Measurements from ENCODE around the gene TAL1.

The TAL1 gene

DNA sequence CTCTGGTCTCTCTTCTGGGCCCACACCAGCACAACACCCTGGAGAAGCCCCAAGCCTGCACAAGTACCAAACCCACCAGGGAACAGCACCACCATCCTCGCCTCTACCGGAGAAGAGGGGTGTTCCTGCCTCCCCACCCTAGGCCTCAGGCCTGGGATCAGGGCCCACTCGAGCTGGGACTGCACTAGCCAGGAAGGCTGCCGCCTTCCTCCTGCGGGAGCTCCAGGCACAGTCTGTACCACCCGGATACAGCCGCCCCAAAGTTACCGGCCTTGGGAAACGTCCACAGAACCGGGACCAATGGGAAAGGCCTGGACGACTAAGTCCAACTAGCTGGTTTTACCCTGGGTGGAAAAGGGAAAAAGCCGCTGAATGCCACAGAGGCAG lies 3.4 kb downstream of the TAL1 start:
- no peak for TF ChIP-seq ZFX (IDR thresholded peaks at IDR 0.05)
- TF ChIP-seq CTCF (conservative IDR thresholded peaks at IDR 0.05): no peak
- no peak overlapping the region for H3K27ac ChIP-seq

DNA sequence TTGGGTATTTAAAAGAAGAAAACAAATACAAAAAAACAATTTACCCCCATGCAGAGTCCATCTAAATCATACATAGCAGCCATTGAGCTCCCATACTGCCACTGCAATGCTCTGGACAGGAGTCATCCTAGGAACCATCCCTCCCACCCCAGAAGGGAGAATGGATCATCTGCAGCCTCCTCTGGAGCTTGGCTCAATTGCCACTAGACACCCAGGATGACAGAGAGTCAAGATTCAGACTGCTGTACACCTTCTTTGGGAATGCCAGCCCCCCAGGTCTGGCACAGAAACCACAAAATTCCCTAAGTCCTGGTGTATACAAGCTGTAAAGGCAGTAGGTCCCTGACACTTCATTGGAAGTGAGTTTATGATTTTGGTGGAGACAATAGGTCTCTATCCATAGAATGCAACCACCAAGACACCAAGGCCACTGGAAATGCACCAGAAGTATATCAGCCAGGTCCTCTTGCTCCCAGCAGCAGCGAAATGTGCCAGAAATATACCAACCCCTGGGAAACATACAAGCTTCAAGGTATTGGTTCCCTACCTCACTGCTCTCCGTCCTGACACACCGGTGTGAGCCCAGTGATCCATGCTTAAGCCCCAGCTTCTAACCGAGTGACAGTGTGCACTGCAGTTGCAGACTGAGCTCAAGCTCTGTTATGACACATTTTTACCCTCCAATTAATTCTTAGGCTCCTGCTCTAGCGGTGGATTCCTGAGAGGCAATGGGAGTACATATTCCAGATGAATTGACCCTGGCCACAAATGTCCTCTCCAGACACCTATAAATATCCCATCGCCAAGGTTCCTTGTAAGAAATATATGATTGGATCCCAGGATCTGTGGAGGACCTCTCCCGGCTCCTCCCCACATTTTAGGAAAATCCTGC lies 4.4 kb downstream of the TAL1 start:
- H3K27ac ChIP-seq: no peak overlapping the region
- TF ChIP-seq CTCF (conservative IDR thresholded peaks at IDR 0.05) (no peak), ZFX (IDR thresholded peaks at IDR 0.05) (no peak)

DNA sequence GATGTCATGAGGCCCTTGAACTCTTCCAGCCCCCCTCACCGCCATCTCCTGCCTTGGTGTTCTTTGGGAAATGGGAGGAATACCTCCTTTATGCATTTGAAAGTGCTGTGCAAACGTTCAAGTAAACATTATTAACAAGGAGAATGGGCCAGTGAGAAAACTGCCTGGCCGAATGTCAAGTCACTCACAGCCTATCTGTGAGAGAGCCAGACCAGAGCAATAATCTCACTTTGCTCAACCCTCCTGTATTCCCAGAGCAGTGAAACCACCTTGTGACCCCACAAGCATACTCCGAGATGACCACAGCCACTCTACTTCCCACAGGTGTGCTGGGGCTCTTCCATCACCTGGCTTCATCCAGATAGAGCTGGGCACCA lies 5.2 kb downstream of the TAL1 start:
- no peak overlapping the region for H3K27ac ChIP-seq
- no peak for TF ChIP-seq ZFX (IDR thresholded peaks at IDR 0.05)
- TF ChIP-seq CTCF (conservative IDR thresholded peaks at IDR 0.05): no peak

GRCh38 chr1:47226121-47226838 lies 5.7 kb downstream of the TAL1 start:
- no peak for TF ChIP-seq ZFX (IDR thresholded peaks at IDR 0.05)
- TF ChIP-seq CTCF (conservative IDR thresholded peaks at IDR 0.05): no peak
- no peak overlapping the region for H3K27ac ChIP-seq

DNA sequence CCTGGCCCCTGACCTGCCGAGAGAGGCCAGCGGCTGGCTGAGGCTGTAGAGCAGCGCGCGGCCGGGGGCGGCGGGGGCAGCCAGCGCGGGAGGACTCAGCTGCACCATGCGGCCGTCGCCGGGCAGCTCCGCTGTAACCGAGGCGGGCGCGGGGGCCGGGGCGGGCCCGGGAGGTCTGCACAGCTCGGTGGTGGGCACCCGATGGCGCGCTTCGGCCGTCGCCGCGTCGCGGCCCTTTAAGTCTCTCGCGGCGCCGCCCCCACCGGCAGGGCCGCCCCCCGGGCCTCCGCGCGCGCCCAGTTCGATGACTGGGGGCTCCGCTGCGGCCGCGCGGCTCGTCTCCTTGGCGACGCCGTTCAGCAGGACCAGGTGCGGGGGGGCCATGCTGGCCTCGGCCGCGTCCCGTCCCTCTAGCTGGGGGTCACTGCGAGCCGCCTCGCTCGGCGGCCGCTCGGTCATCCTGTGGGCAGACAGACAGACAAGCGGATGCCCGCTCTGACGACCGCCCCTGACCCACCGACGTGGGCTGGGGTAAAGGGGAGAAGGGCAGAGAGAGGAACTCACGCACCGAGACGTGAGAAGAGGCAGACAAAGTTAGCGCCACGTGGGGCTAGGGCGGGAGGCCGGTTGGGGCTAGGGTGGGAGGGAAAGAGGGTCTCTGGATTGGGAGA lies 6.5 kb downstream of the TAL1 start:
- H3K27ac ChIP-seq: no peak overlapping the region
- no peak for TF ChIP-seq ZFX (IDR thresholded peaks at IDR 0.05)

- TF ChIP-seq CTCF (conservative IDR thresholded peaks at IDR 0.05) (no peak), ZFX (IDR thresholded peaks at IDR 0.05) (no peak)
Measured at GRCh38 chr1:47224676-47225399, 7.2 kb downstream of the TAL1 start.

DNA sequence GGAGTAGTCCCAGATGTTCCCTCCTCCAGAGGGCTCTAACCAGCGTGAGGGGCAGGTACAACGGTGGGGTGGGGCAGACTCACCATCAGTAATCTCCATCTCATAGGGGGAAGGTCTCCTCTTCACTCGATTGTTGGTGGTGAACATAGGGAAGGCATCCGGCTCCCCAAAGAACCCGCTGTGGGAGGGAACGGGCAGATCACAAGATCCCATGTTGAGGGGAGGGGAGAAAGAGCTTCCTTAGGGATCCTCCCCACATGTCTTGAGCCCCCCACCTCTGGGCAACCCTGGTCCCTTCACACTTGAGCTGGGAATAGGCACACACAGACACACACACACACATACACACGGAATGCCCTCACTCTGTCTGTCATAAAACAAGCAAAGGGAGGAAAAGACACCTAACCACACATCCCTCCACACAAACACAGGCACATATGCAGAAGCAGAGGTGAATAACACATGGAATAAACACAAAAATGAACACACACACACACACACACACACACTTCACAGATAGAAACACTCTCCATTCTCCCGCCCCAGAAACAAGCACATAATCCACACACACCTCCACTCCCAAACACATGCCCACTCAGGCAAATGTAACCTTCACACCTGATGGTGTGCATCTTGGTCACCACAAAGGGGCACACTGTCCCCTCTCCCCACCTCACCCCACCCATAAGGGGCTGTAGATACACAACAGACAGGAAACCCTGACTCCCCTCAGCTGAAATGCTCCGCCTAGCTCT lies 7.9 kb downstream of the TAL1 start:
- H3K27ac ChIP-seq: no peak overlapping the region
- TF ChIP-seq CTCF (conservative IDR thresholded peaks at IDR 0.05): no peak
- no peak for TF ChIP-seq ZFX (IDR thresholded peaks at IDR 0.05)

More at GRCh38 chr1:47224676-47225399, 7.2 kb downstream of the TAL1 start:
- no peak overlapping the region for H3K27ac ChIP-seq
